GM18526 (cell line): Measurements from ENCODE around the gene MARK4.

Source experiments
- POLR2A ChIP-seq: IDR thresholded peaks from 3 replicates; pipeline ENCODE4 v1.6.1; 2011; ENCODE audit not compliant: insufficient read length; ENCODE audit errors: extremely low read depth

The MARK4 gene

GRCh38 chr19:45254044-45254531, 3.0 kb downstream of the MARK4 start:
- no peak for TF ChIP-seq POLR2A

GRCh38 chr19:45255611-45256157, 4.6 kb downstream of the MARK4 start:
- TF ChIP-seq POLR2A, result no peak

DNA sequence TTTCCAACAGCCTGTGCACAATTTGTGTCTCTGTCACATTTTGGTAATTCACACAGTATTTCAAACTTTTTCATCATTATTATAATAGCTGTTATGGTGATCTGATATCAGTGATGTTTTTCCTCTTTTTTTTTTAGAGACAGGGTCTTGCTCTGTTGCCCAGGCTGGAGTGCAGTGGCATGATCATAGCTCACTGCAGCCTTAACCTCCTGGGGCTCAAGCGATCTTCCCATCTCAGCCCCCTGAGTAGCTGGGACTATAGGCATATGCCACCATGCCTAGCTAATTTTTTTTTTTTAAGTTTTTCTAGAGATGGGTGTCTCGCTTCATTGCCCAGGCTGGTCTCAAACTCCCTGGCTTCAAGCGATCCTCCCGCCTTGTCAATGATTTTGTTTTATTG, 5.8 kb downstream of the MARK4 start:
- no peak for TF ChIP-seq POLR2A

DNA sequence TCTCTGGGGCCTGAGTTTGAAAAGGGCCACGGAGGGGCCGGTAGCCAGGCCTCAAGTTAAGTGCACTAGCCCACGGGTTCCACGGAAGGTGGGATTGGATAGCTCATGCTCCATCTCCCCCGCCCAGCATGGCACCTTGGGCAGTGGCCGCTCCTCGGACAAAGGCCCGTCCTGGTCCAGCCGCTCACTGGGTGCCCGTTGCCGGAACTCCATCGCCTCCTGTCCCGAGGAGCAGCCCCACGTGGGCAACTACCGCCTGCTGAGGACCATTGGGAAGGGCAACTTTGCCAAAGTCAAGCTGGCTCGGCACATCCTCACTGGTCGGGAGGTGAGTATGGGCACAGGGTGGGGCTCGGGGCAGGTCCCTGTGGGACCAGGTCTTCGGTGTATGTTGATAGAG, 7.8 kb downstream of the MARK4 start:
- TF ChIP-seq POLR2A, result no peak

DNA sequence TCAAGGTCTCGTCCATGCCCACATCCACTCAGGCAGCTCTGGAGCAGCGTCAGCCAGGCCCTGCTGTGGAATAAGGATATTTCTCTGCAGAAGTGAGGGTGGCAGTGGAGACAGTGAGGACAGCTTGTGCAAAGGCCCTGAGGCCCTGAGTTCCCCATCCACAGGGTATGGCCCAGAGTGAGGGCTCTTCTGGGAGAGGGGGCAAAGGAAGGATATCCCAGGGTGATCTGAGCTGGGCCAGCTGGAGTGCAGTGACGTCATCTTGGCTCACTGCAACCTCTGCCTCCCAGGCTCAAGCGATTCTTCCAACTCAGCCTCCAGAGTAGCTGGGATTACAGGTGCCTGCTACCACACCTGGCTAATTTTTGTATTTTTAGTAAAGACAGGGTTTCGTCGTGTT, 11.5 kb downstream of the MARK4 start:
- TF ChIP-seq POLR2A, result no peak

DNA sequence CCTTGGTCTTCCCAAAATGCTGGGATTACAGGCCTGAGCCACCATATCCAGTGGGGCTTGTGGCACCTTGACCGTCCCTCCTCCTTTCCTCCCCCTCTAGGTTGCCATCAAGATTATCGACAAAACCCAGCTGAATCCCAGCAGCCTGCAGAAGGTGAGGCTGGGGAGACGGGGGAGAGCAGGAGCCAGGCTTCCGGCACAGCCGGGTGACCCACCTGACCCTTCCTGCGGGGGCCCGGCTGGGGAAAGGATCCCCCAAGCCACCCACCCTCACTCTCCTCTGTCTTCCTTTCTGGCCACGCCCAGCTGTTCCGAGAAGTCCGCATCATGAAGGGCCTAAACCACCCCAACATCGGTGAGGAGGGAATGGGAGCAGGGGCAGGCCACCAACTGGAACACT, 11.9 kb downstream of the MARK4 start:
- no peak for TF ChIP-seq POLR2A

DNA sequence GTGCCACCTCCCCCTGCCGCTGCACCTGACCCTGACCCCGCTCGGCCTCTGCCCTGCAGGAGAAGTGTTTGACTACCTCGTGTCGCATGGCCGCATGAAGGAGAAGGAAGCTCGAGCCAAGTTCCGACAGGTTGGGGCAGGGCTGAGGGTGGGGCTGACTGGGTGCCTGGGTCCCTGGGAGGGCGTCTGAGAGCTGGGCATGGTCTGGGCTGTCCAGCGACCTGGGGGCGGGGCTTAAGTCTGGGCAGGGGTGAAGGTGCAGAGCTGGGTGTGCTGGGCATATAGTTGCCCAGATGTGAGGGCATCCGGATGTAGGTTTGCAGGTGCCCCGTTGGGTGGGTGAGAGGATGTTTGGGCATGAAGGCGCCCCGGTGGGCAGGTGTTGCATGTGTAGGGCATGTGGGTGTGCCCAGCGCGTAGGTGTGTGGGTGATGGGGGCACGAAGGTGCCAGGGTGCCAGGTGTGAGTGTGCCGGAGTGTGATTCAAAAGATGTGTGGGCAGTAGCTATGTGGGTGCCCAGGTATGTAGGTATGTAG, 13.8 kb downstream of the MARK4 start:
- TF ChIP-seq POLR2A, result no peak

DNA sequence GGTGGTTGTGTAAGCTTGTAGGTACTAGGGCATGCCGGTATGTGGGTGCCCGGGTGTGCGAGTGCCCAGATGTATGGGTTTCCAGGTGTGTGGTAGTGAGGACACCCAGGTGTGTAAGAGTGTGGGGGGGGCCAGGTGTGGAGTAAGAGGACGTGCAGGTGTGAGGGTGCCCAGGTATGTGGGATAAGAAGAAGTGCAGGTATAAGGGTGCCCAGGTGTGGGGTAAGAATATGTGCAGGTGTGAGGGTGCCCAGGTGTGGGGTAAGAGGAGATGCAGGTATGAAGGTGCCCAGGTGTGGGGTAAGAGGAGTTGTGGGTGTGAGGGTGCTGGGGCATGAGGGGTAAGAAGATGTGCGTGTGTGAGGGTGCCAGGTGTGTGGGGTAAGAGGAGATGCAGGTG, 14.3 kb downstream of the MARK4 start:
- no peak for TF ChIP-seq POLR2A

DNA sequence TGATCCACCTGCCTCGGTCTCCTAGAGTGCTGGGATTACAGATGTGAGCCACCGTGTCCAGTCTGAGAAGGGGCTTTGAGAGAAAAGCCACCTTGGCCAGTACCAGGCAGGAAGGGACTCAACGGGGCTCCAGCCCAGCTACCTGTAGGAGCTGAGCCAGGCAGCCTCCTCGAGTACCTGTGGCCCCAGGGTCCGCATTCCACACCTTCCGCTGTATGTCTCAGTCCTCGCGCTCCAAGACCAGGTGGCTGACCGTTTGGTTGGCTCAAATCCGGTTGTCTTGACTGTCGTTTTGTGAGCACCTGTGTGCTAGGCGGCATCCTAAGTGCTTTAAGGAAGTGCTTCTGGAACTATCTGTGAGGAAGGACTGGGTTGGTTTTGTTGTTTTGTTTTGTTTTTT, 16.2 kb downstream of the MARK4 start:
- no peak for TF ChIP-seq POLR2A

DNA sequence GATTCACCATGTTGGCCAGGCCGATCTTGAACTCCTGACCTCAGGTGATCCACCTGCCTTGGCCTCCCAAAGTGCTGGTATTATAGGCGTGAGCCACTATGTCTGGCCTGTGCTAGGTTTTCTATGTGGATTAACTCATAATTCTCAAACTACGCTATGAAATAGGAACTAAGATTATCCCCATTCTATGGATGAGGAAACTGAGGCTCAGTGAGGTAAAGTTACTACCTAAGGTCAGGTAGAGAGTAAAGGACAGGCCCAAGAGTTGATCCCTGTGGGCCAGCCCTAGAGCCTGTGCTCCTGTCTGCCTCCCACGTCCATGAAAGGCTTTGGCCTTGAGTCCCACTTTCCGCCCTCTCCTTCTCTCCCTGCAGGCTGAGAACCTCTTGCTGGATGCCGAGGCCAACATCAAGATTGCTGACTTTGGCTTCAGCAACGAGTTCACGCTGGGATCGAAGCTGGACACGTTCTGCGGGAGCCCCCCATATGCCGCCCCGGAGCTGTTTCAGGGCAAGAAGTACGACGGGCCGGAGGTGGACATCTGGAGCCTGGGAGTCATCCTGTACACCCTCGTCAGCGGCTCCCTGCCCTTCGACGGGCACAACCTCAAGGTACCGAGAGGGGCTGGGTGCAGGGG, 20.1 kb downstream of the MARK4 start:
- no peak for TF ChIP-seq POLR2A

GRCh38 chr19:45271735-45272108, 20.7 kb downstream of the MARK4 start:
- no peak for TF ChIP-seq POLR2A

- TF ChIP-seq POLR2A, result no peak
Observed at GRCh38 chr19:45273521-45273855, 22.4 kb downstream of the MARK4 start.

DNA sequence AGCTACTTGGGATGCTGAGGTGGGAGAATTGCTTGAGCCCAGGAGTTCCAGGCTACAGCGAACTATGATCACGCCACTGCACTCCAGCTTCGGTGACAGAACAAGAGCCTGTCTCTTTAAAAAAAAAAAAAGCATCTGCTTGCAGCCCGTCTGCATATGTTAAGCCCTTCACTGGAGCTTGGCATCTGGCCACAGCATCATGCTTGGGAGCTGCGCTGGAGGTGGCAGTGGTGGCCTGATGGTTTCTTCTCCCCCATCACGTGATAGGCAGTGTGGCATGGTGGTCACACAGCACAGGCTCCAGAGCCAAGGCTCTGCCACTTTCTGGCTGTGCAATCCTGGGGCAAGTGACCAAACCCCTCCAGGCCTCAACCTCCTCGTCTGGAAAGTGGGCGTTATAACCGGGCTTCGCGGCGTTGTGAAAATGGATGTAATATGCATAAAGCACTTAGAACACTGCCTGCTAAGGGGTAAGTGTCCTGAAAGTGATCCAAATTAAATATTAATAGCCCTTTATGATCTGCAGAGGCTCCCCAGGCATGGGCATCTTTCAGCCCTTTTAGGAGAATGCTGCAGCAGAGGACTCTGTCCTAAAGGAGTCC, 24.4 kb downstream of the MARK4 start:
- TF ChIP-seq POLR2A, result no peak

- TF ChIP-seq POLR2A, result no peak
Observed at GRCh38 chr19:45276284-45276687, 25.2 kb downstream of the MARK4 start.

- no peak for TF ChIP-seq POLR2A
Observed at GRCh38 chr19:45278087-45278486, 27.0 kb downstream of the MARK4 start.

GRCh38 chr19:45279587-45280192, 28.6 kb downstream of the MARK4 start:
- TF ChIP-seq POLR2A, result no peak
